AG10803 (cell line): ENCODE results near the gene MAJIN.

Experiments used
- DNase-seq: peaks from one replicate; pipeline ENCODE4 v3.0.0; 2010; ENCODE audit warnings: low read depth
- H3K4me3 ChIP-seq: 2 replicates; pipeline ENCODE4 v1.5.1; 2011; ENCODE audit warnings: mild to moderate bottlenecking, low read length, control low read depth
- CTCF ChIP-seq: conservative IDR thresholded peaks from 2 replicates; pipeline ENCODE4 v1.5.1; 2011; ENCODE audit warnings: mild to moderate bottlenecking, low read length, control low read depth, inconsistent platforms

MAJIN gene

GRCh38 chr11:64931290-64931689 lies 40.6 kb downstream of the MAJIN start:
- DNase-seq, result no peak
- H3K4me3 ChIP-seq, result no peak overlapping the region

GRCh38 chr11:64930340-64930739 lies 41.6 kb downstream of the MAJIN start:
- DNase-seq, result no peak
- no peak overlapping the region for H3K4me3 ChIP-seq
- TF ChIP-seq CTCF, result no peak

More at GRCh38 chr11:64931290-64931689, 40.6 kb downstream of the MAJIN start:
- no peak for TF ChIP-seq CTCF

- no peak for TF ChIP-seq CTCF
- no peak overlapping the region for H3K4me3 ChIP-seq
- DNase-seq, result no peak
Observed at GRCh38 chr11:64929625-64930024, 42.3 kb downstream of the MAJIN start.

DNA sequence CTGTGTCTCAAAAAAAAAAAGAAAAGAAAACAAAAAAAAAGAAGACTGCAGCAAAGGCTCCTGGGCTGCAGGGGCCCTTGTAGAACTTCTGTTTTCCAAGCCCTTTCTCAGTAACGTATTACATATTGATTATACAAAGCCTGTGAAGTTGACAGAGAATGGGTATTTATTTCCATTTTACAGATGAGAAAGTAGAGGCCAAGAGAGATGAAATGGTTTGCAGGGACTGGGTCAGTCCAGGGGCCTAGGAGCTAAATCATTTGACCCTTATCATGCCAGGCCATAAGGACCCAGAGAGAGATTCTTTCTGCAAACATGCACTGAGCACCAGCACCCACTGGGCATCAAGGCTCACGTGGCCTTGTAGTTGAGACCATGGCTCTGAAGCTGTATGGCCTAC lies 43.0 kb downstream of the MAJIN start:
- no peak for DNase-seq
- H3K4me3 ChIP-seq, result no peak overlapping the region
- no peak for TF ChIP-seq CTCF

DNA sequence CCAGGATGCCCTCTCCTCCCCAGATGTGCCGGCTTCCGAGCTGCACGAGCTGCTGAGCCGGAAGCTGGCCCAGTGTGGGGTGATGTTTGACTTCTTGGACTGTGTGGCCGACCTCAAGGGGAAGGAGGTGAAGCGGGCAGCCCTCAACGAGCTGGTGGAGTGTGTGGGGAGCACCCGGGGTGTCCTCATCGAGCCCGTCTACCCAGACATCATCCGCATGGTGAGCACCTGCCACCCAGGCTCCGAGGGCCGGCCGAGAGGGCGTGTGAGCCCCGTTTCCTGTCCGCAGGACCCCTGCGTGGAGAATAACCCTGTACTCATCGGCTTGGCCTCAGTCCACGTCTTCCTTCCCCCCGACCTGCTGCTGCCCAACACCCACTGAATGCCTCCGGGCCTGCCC lies 45.2 kb downstream of the MAJIN start:
- no peak overlapping the region for H3K4me3 ChIP-seq
- TF ChIP-seq CTCF, result no peak
- no peak for DNase-seq

DNA sequence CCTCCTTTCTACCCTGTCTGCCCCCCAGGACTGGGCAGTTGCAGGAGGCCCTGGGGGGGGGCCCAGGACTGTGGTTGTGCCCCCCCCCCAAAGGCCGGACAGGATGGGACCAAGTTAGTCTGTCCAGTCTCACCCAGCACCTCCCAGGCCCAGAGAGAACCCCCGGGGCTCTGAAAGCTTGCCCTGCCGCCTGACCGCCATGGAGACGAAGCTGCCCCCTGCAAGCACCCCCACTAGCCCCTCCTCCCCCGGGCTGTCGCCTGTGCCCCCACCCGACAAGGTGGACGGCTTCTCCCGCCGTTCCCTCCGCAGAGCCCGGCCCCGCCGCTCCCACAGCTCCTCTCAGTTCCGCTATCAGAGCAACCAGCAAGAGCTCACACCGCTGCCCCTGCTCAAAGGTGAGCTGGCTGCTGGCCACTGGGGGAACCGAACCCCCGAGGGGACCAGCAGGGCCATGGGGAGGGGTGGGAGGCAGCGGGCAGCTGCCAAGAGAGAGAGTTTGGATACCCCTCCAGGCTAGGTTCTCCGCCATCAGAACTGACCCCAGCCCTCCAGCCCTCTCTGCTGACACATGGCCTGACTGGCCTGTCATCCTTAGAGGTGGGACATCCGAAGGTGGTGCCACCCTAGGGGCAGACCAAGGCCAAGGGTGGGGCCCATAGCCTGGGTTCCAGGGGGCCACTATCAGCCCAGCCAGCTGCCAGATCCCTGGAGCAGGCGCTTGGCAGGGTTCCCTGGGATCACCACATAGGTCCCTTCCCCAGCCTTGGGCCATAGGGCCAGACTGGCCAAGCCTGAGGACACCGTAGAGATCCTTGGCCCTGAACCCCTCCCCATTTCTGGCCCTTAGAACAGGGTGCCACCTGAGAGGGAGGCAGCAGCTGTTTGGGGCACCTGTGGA lies 46.1 kb downstream of the MAJIN start:
- no peak for TF ChIP-seq CTCF
- no peak for DNase-seq
- H3K4me3 ChIP-seq, result peak overlapping the region; percentile 85

DNA sequence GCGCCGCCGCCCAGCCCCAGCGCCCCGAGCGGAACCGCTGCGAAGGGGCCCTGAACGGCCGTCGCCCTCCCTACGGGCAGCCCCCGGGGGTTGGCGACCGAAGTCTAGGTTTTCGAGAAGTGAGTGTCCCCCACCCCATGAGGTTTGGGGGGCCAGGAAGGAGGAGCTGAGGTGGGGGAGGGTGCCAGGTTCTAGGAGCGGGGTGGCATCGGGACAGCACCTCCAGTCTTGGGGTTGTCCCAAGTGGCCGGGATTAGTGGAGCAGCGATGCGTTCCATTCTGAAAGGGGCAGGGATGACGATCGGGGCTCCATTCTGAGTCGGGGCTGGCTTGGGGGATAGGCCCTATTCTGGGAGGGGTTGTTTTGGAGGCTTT lies 47.0 kb downstream of the MAJIN start:
- H3K4me3 ChIP-seq, result peak overlapping the region; percentile 85
- DNase-seq, result no peak
- TF ChIP-seq CTCF, result no peak
